ENCODE measurements around the gene PEAK3. TPM values are rescaled to one million over a fixed set of nuclear protein-coding genes. Genes with fewer than 3 reads are reported as not detected.

PEAK3 gene
- total and polyA plus RNA-seq, 9 of the 15 experiments (the other 6 are each of a cell fraction or from before 2014, with no cell fraction given): 0.07 to 0.40 TPM; not detected in 7

DNA sequence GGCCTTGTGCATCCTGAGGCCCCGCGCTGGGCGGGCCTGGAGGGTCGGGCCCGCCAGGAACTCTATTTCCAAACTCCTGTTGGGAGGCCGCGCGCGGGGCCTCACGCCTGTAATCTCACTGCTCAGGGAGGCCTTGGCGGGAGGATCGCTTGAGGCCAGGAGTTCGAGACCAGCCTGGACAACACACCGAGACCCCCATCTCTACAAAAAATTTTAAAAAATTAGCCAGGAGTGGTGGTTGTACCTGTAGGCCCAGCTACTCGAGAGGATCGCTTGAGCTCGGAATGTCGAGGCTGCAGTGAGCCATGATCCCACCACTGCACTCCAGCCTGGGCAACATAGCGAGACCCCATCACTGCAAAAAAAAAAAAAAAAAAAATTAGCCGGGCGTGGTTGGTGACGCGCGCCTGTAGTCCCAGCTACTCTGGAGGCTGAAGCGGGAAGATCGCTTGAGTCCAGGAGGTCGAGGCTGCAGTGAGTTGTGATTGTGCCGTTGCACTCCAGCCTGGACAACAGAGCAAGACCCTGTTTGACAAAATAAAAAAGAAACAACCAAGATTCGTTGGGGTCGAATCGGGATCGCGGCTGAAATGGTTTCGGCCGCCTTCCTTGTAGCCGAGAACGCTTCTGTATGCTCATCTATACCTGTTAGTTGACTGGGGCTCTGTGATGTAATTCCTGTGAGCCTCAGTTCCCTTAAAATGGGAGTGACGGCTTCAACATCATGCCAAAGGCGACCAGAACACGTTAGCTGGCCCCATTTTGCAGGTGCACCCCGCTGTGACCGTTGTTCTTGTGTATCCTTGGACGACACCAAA, 44.7 kb downstream of the PEAK3 start (continued):
- TF ChIP-seq, protein P1, sequence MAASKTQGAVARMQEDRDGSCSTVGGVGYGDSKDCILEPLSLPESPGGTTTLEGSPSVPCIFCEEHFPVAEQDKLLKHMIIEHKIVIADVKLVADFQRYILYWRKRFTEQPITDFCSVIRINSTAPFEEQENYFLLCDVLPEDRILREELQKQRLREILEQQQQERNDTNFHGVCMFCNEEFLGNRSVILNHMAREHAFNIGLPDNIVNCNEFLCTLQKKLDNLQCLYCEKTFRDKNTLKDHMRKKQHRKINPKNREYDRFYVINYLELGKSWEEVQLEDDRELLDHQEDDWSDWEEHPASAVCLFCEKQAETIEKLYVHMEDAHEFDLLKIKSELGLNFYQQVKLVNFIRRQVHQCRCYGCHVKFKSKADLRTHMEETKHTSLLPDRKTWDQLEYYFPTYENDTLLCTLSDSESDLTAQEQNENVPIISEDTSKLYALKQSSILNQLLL (CRISPR knock-in tag; IDR thresholded peaks at IDR 0.05; ENCODE audit: borderline replicate concordance): no peak
- TF ChIP-seq, protein P2, sequence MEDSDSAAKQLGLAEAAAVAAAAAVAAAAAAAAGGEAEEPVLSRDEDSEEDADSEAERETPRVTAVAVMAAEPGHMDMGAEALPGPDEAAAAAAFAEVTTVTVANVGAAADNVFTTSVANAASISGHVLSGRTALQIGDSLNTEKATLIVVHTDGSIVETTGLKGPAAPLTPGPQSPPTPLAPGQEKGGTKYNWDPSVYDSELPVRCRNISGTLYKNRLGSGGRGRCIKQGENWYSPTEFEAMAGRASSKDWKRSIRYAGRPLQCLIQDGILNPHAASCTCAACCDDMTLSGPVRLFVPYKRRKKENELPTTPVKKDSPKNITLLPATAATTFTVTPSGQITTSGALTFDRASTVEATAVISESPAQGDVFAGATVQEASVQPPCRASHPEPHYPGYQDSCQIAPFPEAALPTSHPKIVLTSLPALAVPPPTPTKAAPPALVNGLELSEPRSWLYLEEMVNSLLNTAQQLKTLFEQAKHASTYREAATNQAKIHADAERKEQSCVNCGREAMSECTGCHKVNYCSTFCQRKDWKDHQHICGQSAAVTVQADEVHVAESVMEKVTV (CRISPR knock-in tag; IDR thresholded peaks at IDR 0.05): no peak
- no peak for TF ChIP-seq MEF2A (IDR thresholded peaks at IDR 0.05; ENCODE audit: control insufficient read depth, low read depth, low read length)
- TF ChIP-seq ZNF766 (CRISPR knock-in tag; conservative IDR thresholded peaks at IDR 0.05): no peak
- no peak for TF ChIP-seq WHSC1 (IDR thresholded peaks at IDR 0.05; ENCODE audit: low read length)
- TF ChIP-seq CEBPG (CRISPR knock-in tag; IDR thresholded peaks at IDR 0.05): no peak
- TF ChIP-seq CEBPG (tag; conservative IDR thresholded peaks at IDR 0.05 in 1 of 2, IDR thresholded peaks at IDR 0.05 in 1 of 2): no peak
- TF ChIP-seq ETV5 (CRISPR knock-in tag; IDR thresholded peaks at IDR 0.05; ENCODE audit: low read depth): no peak
- no peak for TF ChIP-seq GATAD2A (IDR thresholded peaks at IDR 0.05)
- no peak for TF ChIP-seq CREB1 (IDR thresholded peaks at IDR 0.05)
- TF ChIP-seq CREB1 (CRISPR knock-in tag; IDR thresholded peaks at IDR 0.05): no peak
- TF ChIP-seq, protein P3, sequence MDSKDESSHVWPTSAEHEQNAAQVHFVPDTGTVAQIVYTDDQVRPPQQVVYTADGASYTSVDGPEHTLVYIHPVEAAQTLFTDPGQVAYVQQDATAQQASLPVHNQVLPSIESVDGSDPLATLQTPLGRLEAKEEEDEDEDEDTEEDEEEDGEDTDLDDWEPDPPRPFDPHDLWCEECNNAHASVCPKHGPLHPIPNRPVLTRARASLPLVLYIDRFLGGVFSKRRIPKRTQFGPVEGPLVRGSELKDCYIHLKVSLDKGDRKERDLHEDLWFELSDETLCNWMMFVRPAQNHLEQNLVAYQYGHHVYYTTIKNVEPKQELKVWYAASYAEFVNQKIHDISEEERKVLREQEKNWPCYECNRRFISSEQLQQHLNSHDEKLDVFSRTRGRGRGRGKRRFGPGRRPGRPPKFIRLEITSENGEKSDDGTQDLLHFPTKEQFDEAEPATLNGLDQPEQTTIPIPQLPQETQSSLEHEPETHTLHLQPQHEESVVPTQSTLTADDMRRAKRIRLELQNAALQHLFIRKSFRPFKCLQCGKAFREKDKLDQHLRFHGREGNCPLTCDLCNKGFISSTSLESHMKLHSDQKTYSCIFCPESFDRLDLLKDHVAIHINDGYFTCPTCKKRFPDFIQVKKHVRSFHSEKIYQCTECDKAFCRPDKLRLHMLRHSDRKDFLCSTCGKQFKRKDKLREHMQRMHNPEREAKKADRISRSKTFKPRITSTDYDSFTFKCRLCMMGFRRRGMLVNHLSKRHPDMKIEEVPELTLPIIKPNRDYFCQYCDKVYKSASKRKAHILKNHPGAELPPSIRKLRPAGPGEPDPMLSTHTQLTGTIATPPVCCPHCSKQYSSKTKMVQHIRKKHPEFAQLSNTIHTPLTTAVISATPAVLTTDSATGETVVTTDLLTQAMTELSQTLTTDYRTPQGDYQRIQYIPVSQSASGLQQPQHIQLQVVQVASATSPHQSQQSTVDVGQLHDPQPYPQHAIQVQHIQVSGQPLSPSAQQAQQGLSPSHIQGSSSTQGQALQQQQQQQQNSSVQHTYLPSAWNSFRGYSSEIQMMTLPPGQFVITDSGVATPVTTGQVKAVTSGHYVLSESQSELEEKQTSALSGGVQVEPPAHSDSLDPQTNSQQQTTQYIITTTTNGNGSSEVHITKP (IDR thresholded peaks at IDR 0.05; ENCODE audit: partially characterized antibody): peak; percentile 25
- TF ChIP-seq BMI1 (IDR thresholded peaks at IDR 0.05; ENCODE audit: low read length): no peak
- TF ChIP-seq CBX1 (IDR thresholded peaks at IDR 0.05; ENCODE audit: low read depth): peak; percentile 74; the same call in 1 of the 2 replicates
- no peak for TF ChIP-seq EHMT2 (IDR thresholded peaks at IDR 0.05)
- TF ChIP-seq JUNB (CRISPR knock-in tag; conservative IDR thresholded peaks at IDR 0.05): no peak
- no peak for TF ChIP-seq SMARCA4 (IDR thresholded peaks at IDR 0.05)
- TF ChIP-seq CHD1 (IDR thresholded peaks at IDR 0.05; ENCODE audit: low read length): peak; percentile 35
- no peak for TF ChIP-seq ZNF217 (CRISPR knock-in tag; IDR thresholded peaks at IDR 0.05)
- no peak for TF ChIP-seq NR2C2 (CRISPR knock-in tag; IDR thresholded peaks at IDR 0.05)
- peak; percentile 98; the same call in 1 of the 2 replicates for TF ChIP-seq NR2C2 (tag; IDR thresholded peaks at IDR 0.05)
- TF ChIP-seq RFX1 (IDR thresholded peaks at IDR 0.05): no peak
- TF ChIP-seq GABPB2 (CRISPR knock-in tag; conservative IDR thresholded peaks at IDR 0.05): no peak
- no peak for TF ChIP-seq PHF21A (IDR thresholded peaks at IDR 0.05; ENCODE audit: borderline replicate concordance, low read depth)
- TF ChIP-seq ATF7 (IDR thresholded peaks at IDR 0.05): no peak
